ENCODE data around the gene PPP3R1.

DNA sequence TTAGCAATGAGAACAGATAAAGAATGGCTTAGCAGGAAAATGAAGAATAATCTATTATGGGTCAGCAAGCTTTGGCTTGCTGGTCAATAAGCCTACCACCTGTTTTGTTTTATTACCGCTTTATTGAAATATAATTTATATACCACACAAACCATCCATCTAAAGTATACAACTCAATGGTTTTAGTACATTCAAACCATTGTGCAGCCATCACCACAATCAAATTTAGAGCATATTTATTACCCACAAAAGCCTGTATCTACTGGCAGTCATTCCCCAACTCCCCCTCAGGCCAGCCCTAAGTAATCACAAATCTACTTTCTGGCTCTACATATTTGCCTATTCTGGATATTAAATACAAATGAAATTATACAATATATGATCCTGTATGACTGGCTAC, 17.2 kb downstream of the PPP3R1 start:
- TF ChIP-seq, protein P1, sequence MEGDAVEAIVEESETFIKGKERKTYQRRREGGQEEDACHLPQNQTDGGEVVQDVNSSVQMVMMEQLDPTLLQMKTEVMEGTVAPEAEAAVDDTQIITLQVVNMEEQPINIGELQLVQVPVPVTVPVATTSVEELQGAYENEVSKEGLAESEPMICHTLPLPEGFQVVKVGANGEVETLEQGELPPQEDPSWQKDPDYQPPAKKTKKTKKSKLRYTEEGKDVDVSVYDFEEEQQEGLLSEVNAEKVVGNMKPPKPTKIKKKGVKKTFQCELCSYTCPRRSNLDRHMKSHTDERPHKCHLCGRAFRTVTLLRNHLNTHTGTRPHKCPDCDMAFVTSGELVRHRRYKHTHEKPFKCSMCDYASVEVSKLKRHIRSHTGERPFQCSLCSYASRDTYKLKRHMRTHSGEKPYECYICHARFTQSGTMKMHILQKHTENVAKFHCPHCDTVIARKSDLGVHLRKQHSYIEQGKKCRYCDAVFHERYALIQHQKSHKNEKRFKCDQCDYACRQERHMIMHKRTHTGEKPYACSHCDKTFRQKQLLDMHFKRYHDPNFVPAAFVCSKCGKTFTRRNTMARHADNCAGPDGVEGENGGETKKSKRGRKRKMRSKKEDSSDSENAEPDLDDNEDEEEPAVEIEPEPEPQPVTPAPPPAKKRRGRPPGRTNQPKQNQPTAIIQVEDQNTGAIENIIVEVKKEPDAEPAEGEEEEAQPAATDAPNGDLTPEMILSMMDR (IDR thresholded peaks at IDR 0.05) = no peak
- TF ChIP-seq POLR2A (IDR thresholded peaks at IDR 0.05) (no peak), EP300 (IDR thresholded peaks at IDR 0.05) (no peak)
